Epithelial cell of esophagus (primary cell): Measurements from ENCODE around the gene RERGL.
"Not testable (repeated sequence)": the region's sequence is repeated elsewhere in the genome, so short reads cannot be mapped to it uniquely, and the experiment has no call there.

Experiments
- DNase-seq: peaks from one replicate; pipeline ENCODE4 v3.0.0; 2010; ENCODE audit warnings: low read depth
- H3K4me3 ChIP-seq: 2 replicates; pipeline ENCODE4 v1.5.1; 2011; ENCODE audit warnings: mild to moderate bottlenecking, low read length, control low read depth
- TF ChIP-seq, protein P1 (sequence below): IDR thresholded peaks from 2 replicates; pipeline ENCODE4 v1.5.1; 2011; ENCODE audit warnings: low read depth, mild to moderate bottlenecking, low read length, control low read depth, inconsistent platforms; ENCODE audit not compliant: insufficient read depth; ENCODE audit errors: missing control alignments

The RERGL gene

GRCh38 chr12:18071336-18071735 lies 18.7 kb downstream of the RERGL start:
- TF ChIP-seq, protein P1, sequence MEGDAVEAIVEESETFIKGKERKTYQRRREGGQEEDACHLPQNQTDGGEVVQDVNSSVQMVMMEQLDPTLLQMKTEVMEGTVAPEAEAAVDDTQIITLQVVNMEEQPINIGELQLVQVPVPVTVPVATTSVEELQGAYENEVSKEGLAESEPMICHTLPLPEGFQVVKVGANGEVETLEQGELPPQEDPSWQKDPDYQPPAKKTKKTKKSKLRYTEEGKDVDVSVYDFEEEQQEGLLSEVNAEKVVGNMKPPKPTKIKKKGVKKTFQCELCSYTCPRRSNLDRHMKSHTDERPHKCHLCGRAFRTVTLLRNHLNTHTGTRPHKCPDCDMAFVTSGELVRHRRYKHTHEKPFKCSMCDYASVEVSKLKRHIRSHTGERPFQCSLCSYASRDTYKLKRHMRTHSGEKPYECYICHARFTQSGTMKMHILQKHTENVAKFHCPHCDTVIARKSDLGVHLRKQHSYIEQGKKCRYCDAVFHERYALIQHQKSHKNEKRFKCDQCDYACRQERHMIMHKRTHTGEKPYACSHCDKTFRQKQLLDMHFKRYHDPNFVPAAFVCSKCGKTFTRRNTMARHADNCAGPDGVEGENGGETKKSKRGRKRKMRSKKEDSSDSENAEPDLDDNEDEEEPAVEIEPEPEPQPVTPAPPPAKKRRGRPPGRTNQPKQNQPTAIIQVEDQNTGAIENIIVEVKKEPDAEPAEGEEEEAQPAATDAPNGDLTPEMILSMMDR, result no peak
- DNase-seq, result peak; percentile 43
- no peak overlapping the region for H3K4me3 ChIP-seq

DNA sequence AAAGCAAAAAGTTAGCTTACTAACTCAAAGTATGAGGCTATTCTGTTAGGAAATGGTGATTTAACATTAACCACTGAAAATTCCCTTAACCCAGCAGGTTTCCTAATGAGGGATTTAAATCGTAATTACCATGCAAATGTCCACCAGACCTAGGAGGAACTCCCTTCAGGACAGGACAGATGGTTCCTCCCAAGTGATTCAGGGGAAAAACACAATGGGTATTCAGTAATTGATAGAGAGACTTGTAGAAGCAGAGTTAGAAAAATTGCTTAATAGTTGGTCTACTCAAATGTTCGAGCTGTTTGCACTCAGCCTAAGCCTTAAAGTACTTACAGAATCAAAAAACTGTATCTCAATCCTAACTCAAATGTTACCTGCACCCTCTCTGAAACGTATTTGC lies 21.6 kb downstream of the RERGL start:
- TF ChIP-seq, protein P1, result no peak
- no peak overlapping the region for H3K4me3 ChIP-seq
- DNase-seq, result peak; percentile 37

GRCh38 chr12:18066666-18067065 lies 23.3 kb downstream of the RERGL start:
- DNase-seq, result no peak
- TF ChIP-seq, protein P1, result no peak
- no peak overlapping the region for H3K4me3 ChIP-seq

GRCh38 chr12:18062867-18063266 lies 27.1 kb downstream of the RERGL start:
- DNase-seq, H3K4me3 ChIP-seq: not testable (repeated sequence)

GRCh38 chr12:18057051-18057450 lies 32.9 kb downstream of the RERGL start:
- no peak overlapping the region for H3K4me3 ChIP-seq
- TF ChIP-seq, protein P1, result no peak
- no peak for DNase-seq

- DNase-seq, result no peak
- TF ChIP-seq, protein P1, result no peak
- no peak overlapping the region for H3K4me3 ChIP-seq
These were observed 34.9 kb downstream of the RERGL start for GRCh38 chr12:18054925-18055619.

- no peak overlapping the region for H3K4me3 ChIP-seq
- no peak for DNase-seq
- TF ChIP-seq, protein P1, result no peak
These were observed 44.5 kb downstream of the RERGL start for GRCh38 chr12:18045446-18045992.

DNA sequence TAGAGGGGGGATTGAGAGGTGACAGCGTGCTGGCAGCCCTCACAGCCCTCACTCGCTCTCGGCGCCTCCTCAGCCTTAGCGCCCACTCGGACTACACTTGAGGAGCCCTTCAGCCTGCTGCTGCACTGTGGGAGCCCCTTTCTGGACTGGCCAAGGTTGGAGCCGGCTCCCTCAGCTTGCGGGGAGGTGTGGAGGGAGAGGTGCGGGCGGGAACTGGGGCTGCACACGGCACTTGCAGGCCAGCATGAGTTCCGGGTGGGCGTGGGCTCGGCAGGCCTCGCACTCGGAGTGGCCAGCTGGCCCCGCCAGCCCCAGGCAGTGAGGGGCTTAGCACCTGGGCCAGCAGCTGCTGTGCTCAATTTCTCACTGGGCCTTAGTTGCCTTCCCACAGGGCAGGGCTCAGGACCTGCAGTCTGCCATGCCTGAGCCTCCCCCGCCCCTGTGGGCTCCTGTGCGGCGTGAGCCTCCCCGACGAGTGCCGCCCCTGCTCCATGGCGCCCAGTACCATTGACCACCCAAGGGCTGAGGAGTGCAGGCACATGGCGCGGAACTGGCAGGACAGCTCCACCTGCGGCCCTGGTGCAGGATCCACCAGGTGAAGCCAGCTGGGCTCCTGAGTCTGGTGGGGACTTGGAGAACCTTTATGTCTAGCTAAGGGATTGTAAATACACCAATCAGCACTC lies 49.8 kb downstream of the RERGL start:
- H3K4me3 ChIP-seq, DNase-seq: not testable (repeated sequence)
